HL-60 (cell line): ENCODE results near the gene SSH2.

ENCODE experiments used
- DNase-seq, 2 experiments: peaks; one replicate each; pipeline ENCODE4 v3.0.0-alpha.2; 2010 to 2020; ENCODE audit warnings: low read depth in 1 of 2, low spot score in 1 of 2
- H3K27ac ChIP-seq: fragments of 250-450 bp; sonication (Bioruptor Pico); replicated peaks from 2 replicates; pipeline ENCODE4 v1.5.1; 2020; ENCODE audit warnings: mild to moderate bottlenecking, moderate library complexity
- H3K27me3 ChIP-seq: fragments of 250-450 bp; sonication (Bioruptor Pico); 2 replicates; pipeline ENCODE4 v1.5.1; 2021; ENCODE audit warnings: mild to moderate bottlenecking, moderate library complexity; ENCODE audit not compliant: insufficient read depth, poor library complexity, severe bottlenecking
- H3K4me3 ChIP-seq: replicated peaks from 2 replicates; pipeline ENCODE4 v1.5.1; 2011; ENCODE audit warnings: mild to moderate bottlenecking, control low read depth, low read length; ENCODE audit not compliant: insufficient read depth
- GABPA ChIP-seq: IDR thresholded peaks from 2 replicates; pipeline ENCODE4 v1.6.1; 2012; ENCODE audit warnings: low read depth
- POLR2AphosphoS5 ChIP-seq: IDR thresholded peaks from 2 replicates; pipeline ENCODE4 v1.6.1; 2012; ENCODE audit warnings: low read depth
- SPI1 ChIP-seq: IDR thresholded peaks from 2 replicates; pipeline ENCODE4 v1.6.1; 2012; ENCODE audit warnings: low read depth, mild to moderate bottlenecking, borderline replicate concordance
- TF ChIP-seq, protein P1 (sequence below): IDR thresholded peaks from one replicate; pipeline ENCODE4 v1.5.1; 2011; ENCODE audit warnings: low read length, control low read depth, inconsistent platforms; ENCODE audit not compliant: insufficient read depth
- TF ChIP-seq, protein P2 (sequence below): IDR thresholded peaks from 2 replicates; pipeline ENCODE4 v1.6.1; 2012; ENCODE audit warnings: low read depth; ENCODE audit not compliant: insufficient replicate concordance

SSH2 gene

DNA sequence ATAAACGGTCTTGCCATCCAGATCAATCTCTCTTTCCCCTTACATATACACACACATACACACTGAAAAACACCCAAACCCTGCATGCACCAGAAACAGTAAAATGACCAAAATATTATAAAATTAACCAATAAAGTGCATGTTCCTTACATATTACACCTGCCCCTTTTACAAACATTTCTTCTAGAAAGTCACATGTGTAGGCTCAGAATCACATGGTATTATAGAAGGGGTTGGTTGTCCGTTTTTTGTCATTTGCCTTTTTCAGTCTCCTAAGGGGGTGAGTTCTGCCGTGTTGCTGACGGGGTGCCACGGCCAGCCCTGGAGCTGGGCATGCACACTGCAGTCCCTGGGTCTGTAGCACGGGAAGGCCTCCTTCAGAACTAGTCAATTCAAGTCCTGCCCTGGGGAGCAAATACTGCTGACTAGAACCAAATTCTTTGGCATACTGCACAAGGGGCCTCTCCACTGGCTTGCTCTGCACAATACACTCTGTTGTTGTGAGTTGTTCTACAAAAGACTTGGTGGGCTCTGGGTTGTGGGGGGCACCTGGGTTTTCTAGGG, 299.3 kb downstream of the SSH2 start:
- no peaks in the 10 kb centered on the region for H3K27me3 ChIP-seq
- no peak overlapping the region for H3K27ac ChIP-seq
- DNase-seq = no peak
- TF ChIP-seq SPI1 = no peak
- no peak for TF ChIP-seq GABPA
- TF ChIP-seq, protein P1, sequence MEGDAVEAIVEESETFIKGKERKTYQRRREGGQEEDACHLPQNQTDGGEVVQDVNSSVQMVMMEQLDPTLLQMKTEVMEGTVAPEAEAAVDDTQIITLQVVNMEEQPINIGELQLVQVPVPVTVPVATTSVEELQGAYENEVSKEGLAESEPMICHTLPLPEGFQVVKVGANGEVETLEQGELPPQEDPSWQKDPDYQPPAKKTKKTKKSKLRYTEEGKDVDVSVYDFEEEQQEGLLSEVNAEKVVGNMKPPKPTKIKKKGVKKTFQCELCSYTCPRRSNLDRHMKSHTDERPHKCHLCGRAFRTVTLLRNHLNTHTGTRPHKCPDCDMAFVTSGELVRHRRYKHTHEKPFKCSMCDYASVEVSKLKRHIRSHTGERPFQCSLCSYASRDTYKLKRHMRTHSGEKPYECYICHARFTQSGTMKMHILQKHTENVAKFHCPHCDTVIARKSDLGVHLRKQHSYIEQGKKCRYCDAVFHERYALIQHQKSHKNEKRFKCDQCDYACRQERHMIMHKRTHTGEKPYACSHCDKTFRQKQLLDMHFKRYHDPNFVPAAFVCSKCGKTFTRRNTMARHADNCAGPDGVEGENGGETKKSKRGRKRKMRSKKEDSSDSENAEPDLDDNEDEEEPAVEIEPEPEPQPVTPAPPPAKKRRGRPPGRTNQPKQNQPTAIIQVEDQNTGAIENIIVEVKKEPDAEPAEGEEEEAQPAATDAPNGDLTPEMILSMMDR = no peak
- TF ChIP-seq, protein P2, sequence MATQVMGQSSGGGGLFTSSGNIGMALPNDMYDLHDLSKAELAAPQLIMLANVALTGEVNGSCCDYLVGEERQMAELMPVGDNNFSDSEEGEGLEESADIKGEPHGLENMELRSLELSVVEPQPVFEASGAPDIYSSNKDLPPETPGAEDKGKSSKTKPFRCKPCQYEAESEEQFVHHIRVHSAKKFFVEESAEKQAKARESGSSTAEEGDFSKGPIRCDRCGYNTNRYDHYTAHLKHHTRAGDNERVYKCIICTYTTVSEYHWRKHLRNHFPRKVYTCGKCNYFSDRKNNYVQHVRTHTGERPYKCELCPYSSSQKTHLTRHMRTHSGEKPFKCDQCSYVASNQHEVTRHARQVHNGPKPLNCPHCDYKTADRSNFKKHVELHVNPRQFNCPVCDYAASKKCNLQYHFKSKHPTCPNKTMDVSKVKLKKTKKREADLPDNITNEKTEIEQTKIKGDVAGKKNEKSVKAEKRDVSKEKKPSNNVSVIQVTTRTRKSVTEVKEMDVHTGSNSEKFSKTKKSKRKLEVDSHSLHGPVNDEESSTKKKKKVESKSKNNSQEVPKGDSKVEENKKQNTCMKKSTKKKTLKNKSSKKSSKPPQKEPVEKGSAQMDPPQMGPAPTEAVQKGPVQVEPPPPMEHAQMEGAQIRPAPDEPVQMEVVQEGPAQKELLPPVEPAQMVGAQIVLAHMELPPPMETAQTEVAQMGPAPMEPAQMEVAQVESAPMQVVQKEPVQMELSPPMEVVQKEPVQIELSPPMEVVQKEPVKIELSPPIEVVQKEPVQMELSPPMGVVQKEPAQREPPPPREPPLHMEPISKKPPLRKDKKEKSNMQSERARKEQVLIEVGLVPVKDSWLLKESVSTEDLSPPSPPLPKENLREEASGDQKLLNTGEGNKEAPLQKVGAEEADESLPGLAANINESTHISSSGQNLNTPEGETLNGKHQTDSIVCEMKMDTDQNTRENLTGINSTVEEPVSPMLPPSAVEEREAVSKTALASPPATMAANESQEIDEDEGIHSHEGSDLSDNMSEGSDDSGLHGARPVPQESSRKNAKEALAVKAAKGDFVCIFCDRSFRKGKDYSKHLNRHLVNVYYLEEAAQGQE = no peak
- no peak for TF ChIP-seq POLR2AphosphoS5
- H3K4me3 ChIP-seq = no peak overlapping the region

DNA sequence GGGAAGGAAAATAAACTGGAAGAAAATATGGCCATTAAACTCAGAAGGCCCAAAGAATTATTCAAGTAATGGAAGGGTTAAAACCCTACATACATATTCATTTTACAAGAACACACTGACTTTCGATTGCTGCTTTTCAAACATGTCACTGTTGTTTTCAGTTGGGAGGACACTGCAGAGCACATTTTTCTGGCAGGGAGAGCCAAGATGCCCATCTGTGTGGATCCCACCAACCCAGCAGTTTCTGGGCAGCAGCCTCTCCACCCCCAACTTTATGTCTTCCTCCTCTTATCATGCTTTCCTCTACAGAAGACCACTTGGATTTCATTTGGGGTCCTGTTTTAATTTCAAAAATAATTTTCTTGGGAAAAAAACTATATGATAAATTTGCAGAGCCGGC, 300.2 kb downstream of the SSH2 start:
- no peaks in the 10 kb centered on the region for H3K27me3 ChIP-seq
- no peak for DNase-seq
- H3K27ac ChIP-seq = no peak overlapping the region
- no peak overlapping the region for H3K4me3 ChIP-seq
- TF ChIP-seq, protein P1 = no peak
- TF ChIP-seq, protein P2 = no peak
- TF ChIP-seq GABPA (no peak), POLR2AphosphoS5 (no peak), SPI1 (no peak)

DNA sequence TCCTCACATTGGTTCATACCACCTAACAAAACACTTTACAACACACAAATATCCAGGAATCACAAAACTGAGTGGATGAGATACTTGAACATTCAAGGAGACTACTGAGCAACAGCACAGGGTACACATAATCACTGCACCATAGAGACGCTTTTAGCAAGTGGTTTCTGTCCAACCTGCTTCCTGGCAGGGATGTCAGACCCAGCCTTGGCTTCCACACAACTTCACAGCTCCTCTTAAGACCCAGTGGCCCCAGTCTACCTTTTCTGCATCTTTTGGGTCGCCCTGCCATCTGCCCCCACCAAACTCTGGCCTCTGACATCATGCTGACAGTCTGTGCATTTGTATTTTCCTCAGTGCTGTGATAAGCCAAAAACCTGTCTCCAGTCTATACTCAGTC, 301.4 kb downstream of the SSH2 start:
- no peak overlapping the region for H3K27ac ChIP-seq
- no peak overlapping the region for H3K4me3 ChIP-seq
- no peak for TF ChIP-seq SPI1
- TF ChIP-seq, protein P1 = no peak
- no peak for TF ChIP-seq GABPA
- TF ChIP-seq POLR2AphosphoS5 = no peak
- TF ChIP-seq, protein P2 = no peak
- H3K27me3 ChIP-seq = no peaks in the 10 kb centered on the region
- DNase-seq = no peak
